GM10266 (cell line): ENCODE data around the gene MSANTD1.

Experiments used
- DNase-seq: peaks from one replicate; pipeline ENCODE4 v3.0.0; 2012; ENCODE audit errors: extremely low spot score
- CTCF ChIP-seq: IDR thresholded peaks from 2 replicates; pipeline ENCODE4 v1.5.1; 2012; ENCODE audit warnings: mild to moderate bottlenecking, low read depth; ENCODE audit not compliant: control insufficient read depth, insufficient read depth; ENCODE audit errors: missing control alignments

MSANTD1 gene

GRCh38 chr4:3269105-3269927 lies 20.4 kb downstream of the MSANTD1 start:
- no peak for TF ChIP-seq CTCF
- no peak for DNase-seq

- no peak for DNase-seq
- TF ChIP-seq CTCF = no peak
Measured at GRCh38 chr4:3269991-3270611, 21.1 kb downstream of the MSANTD1 start.

- TF ChIP-seq CTCF = no peak
- no peak for DNase-seq
Measured at GRCh38 chr4:3271131-3271530, 22.2 kb downstream of the MSANTD1 start.

- DNase-seq = no peak
- no peak for TF ChIP-seq CTCF
Measured at GRCh38 chr4:3276986-3277385, 28.0 kb downstream of the MSANTD1 start.

GRCh38 chr4:3280466-3280865 lies 31.5 kb downstream of the MSANTD1 start:
- DNase-seq = no peak
- TF ChIP-seq CTCF = no peak

GRCh38 chr4:3283483-3283882 lies 34.5 kb downstream of the MSANTD1 start:
- DNase-seq = no peak
- TF ChIP-seq CTCF = no peak

- no peak for TF ChIP-seq CTCF
- no peak for DNase-seq
Measured at GRCh38 chr4:3283916-3284315, 35.0 kb downstream of the MSANTD1 start.
